SK-N-SH (cell line): Measurements from ENCODE around the gene TRIM62. TPM values are rescaled to one million over a fixed set of nuclear protein-coding genes. Genes with fewer than 3 reads are reported as not detected.

ENCODE experiments used
- CTCF ChIA-PET: fragments of 300-600, 350-600 bp; formaldehyde crosslinking; extraction: SDS; loops from one replicate; lab custom pipeline; 2021; lab: Yijun Ruan, JAX
- POLR2A ChIA-PET: fragments of 350-600 bp; sonication (Branson Sonifier 250); formaldehyde crosslinking; extraction: SDS; loops from one replicate; lab custom pipeline; 2020; ENCODE audit warnings: antibody characterized with exemption, inconsistent platforms; lab: Yijun Ruan, JAX
- DNase-seq: peaks from one replicate; pipeline ENCODE4 v3.0.0; 2012
- H2AFZ ChIP-seq: fragments of 200-600 bp; sonication (generic); 2 replicates; pipeline ENCODE4 v1.8.1; 2016; ENCODE audit warnings: antibody characterized with exemption, mild to moderate bottlenecking, low read depth
- H3F3A ChIP-seq: fragments of 200-600 bp; sonication (generic); replicated peaks from 2 replicates; pipeline ENCODE3; 2016; ENCODE audit warnings: antibody characterized with exemption, mild to moderate bottlenecking; ENCODE audit not compliant: insufficient read depth
- H3K27ac ChIP-seq, 2 experiments: fragments of 200-500 bp in 1 of 2; fragments of 200-600 bp in 1 of 2; sonication (Bioruptor generic) in 1 of 2; sonication (generic), shearing (Covaris generic) in 1 of 2; 2 replicates each; pipeline versions ENCODE4 v1.5.1 to v1.6.1; 2014 to 2016; ENCODE audit warnings: low read depth in 2 of 2, inconsistent platforms in 1 of 2, low read length in 1 of 2, mild to moderate bottlenecking in 1 of 2, mixed read lengths in 1 of 2
- H3K27me3 ChIP-seq: fragments of 200-600 bp; sonication (generic), shearing (Covaris generic); 2 replicates; pipeline ENCODE4 v1.6.1; 2016; ENCODE audit warnings: mixed run types; ENCODE audit not compliant: insufficient read depth
- H3K36me3 ChIP-seq, 2 experiments: fragments of 200-500 bp in 1 of 2; fragments of 200-600 bp in 1 of 2; sonication (Bioruptor generic) in 1 of 2; sonication (generic) in 1 of 2; replicated peaks in 1 of 2; 2 replicates each; pipeline versions ENCODE3 to v1.5.1; 2014 to 2016; ENCODE audit warnings: low read length in 1 of 2, mild to moderate bottlenecking in 1 of 2; ENCODE audit not compliant: insufficient read depth in 2 of 2, control insufficient read depth in 1 of 2
- H3K4me1 ChIP-seq, 2 experiments: fragments of 200-500 bp in 1 of 2; fragments of 200-600 bp in 1 of 2; sonication (Bioruptor generic) in 1 of 2; sonication (generic), shearing (Covaris generic) in 1 of 2; 2 replicates each; pipeline versions ENCODE4 v1.5.1 to v1.6.1; 2014 to 2016; ENCODE audit warnings: low read depth in 1 of 2, low read length in 1 of 2, mixed run types in 1 of 2; ENCODE audit not compliant: insufficient read depth in 2 of 2, control insufficient read depth in 1 of 2
- H3K4me2 ChIP-seq: fragments of 200-600 bp; sonication (generic), shearing (Covaris generic); 2 replicates; pipeline ENCODE4 v1.6.1; 2017; ENCODE audit warnings: mixed run types
- H3K4me3 ChIP-seq, 2 experiments: fragments of 200-500 bp in 1 of 2; fragments of 200-600 bp in 1 of 2; sonication (Bioruptor generic) in 1 of 2; sonication (generic), shearing (Covaris generic) in 1 of 2; 2 replicates each; pipeline versions ENCODE4 v1.5.1 to v1.8.1; 2014 to 2016; ENCODE audit warnings: low read depth in 2 of 2, inconsistent platforms in 1 of 2, low read length in 1 of 2, mild to moderate bottlenecking in 1 of 2, mixed read lengths in 1 of 2, moderate library complexity in 1 of 2
- H3K79me2 ChIP-seq: fragments of 200-600 bp; sonication (generic); 2 replicates; pipeline ENCODE4 v1.8.1; 2017; ENCODE audit warnings: mild to moderate bottlenecking; ENCODE audit not compliant: insufficient read depth
- H3K9ac ChIP-seq: fragments of 200-600 bp; sonication (generic); 2 replicates; pipeline ENCODE4 v1.6.1; 2017; ENCODE audit warnings: mixed run types
- H3K9me2 ChIP-seq: fragments of 200-600 bp; sonication (generic); 2 replicates; pipeline ENCODE4 v1.6.1; 2017; ENCODE audit warnings: mixed run types
- H3K9me3 ChIP-seq: fragments of 200-600 bp; sonication (generic); 2 replicates; pipeline ENCODE4 v1.6.1; 2017; ENCODE audit warnings: mixed run types, mild to moderate bottlenecking, moderate library complexity
- H4K20me1 ChIP-seq: fragments of 200-600 bp; sonication (generic); 2 replicates; pipeline ENCODE4 v1.6.1; 2017; ENCODE audit warnings: mild to moderate bottlenecking, mixed run types; ENCODE audit not compliant: insufficient read depth
- EP300 ChIP-seq, 2 experiments: IDR thresholded peaks; 2 replicates each; pipeline versions ENCODE4 v1.4.0 to v1.6.1; 2012; ENCODE audit warnings: borderline replicate concordance in 1 of 2, low read depth in 1 of 2, low read length in 1 of 2
- FOSL2 ChIP-seq: IDR thresholded peaks from 2 replicates; pipeline ENCODE4 v1.4.0; 2012; ENCODE audit warnings: low read depth, mild to moderate bottlenecking, moderate library complexity, borderline replicate concordance
- FOXJ3 ChIP-seq: sonication (generic); formaldehyde crosslinking; IDR thresholded peaks from 2 replicates; pipeline ENCODE4 v1.5.1; 2020; ENCODE audit warnings: mild to moderate bottlenecking, missing genetic modification reagents
- FOXM1 ChIP-seq: IDR thresholded peaks from 2 replicates; pipeline ENCODE4 v1.4.0; 2012; ENCODE audit warnings: low read depth, mild to moderate bottlenecking
- GATA2 ChIP-seq: sonication (generic); formaldehyde crosslinking; IDR thresholded peaks from 2 replicates; pipeline ENCODE4 v1.5.0; 2020; ENCODE audit warnings: mild to moderate bottlenecking, missing genetic modification reagents
- JUND ChIP-seq: IDR thresholded peaks from 2 replicates; pipeline ENCODE4 v1.4.0; 2012
- MXI1 ChIP-seq: IDR thresholded peaks from 2 replicates; pipeline ENCODE4 v1.6.1; 2012; ENCODE audit warnings: mild to moderate bottlenecking, low read depth, low read length, improper control_type of control experiment
- RAD21 ChIP-seq: IDR thresholded peaks from 2 replicates; pipeline ENCODE4 v1.6.1; 2012; ENCODE audit warnings: mild to moderate bottlenecking, low read length
- RCOR1 ChIP-seq: fragments of 150-350 bp; IDR thresholded peaks from 2 replicates; pipeline ENCODE4 v1.6.1; 2017; ENCODE audit warnings: antibody characterized with exemption, low read length
- RFX5 ChIP-seq: IDR thresholded peaks from 2 replicates; pipeline ENCODE4 v1.6.1; 2012; ENCODE audit warnings: mild to moderate bottlenecking, improper control_type of control experiment, low read length
- RXRA ChIP-seq: IDR thresholded peaks from 2 replicates; pipeline ENCODE4 v1.4.0; 2012; ENCODE audit warnings: low read depth, mild to moderate bottlenecking, borderline replicate concordance
- TAF1 ChIP-seq: IDR thresholded peaks from 2 replicates; pipeline ENCODE4 v1.6.1; 2012; ENCODE audit warnings: low read depth, mild to moderate bottlenecking, low read length, moderate library complexity, borderline replicate concordance
- TCF12 ChIP-seq: IDR thresholded peaks from 2 replicates; pipeline ENCODE4 v1.4.0; 2012
- ZBTB33 ChIP-seq: IDR thresholded peaks from 2 replicates; pipeline ENCODE4 v1.4.0; 2012; ENCODE audit warnings: low read depth, borderline replicate concordance
- WGBS: methylation state at CpG from one replicate; pipeline ENCODE4 v1.1.6; 2017; ENCODE audit warnings: low lambda C conversion rate; 5-methylcytosine and 5-hydroxymethylcytosine counted together
- polyA plus RNA-seq, 3 experiments: library from polyadenylated mRNA; depleted of rRNA; stranded (reverse); fragments of >200 nt; gene quantifications; 2 replicates each; pipeline ENCODE4 v1.2.3, GENCODE V29; 2012
- TF ChIP-seq, protein P1 (sequence below): IDR thresholded peaks from 2 replicates; pipeline ENCODE4 v1.6.1; 2012; ENCODE audit warnings: mild to moderate bottlenecking, low read depth, low read length, moderate library complexity
- TF ChIP-seq, protein P2 (sequence below): IDR thresholded peaks from 2 replicates; pipeline ENCODE4; 2012
- TF ChIP-seq, protein P3 (sequence below): IDR thresholded peaks from 2 replicates; pipeline ENCODE4 v1.4.0; 2012; ENCODE audit warnings: low read depth
- TF ChIP-seq, protein P4 (sequence below): fragments of 200-600 bp; sonication (generic); IDR thresholded peaks from 2 replicates; pipeline ENCODE4 v1.6.1; 2017; ENCODE audit warnings: antibody characterized with exemption, mild to moderate bottlenecking, moderate library complexity

TRIM62 gene
- polyA plus RNA-seq, 1 of the 3 experiments (the other 2 are of a cell fraction), result 4.4 TPM

DNA sequence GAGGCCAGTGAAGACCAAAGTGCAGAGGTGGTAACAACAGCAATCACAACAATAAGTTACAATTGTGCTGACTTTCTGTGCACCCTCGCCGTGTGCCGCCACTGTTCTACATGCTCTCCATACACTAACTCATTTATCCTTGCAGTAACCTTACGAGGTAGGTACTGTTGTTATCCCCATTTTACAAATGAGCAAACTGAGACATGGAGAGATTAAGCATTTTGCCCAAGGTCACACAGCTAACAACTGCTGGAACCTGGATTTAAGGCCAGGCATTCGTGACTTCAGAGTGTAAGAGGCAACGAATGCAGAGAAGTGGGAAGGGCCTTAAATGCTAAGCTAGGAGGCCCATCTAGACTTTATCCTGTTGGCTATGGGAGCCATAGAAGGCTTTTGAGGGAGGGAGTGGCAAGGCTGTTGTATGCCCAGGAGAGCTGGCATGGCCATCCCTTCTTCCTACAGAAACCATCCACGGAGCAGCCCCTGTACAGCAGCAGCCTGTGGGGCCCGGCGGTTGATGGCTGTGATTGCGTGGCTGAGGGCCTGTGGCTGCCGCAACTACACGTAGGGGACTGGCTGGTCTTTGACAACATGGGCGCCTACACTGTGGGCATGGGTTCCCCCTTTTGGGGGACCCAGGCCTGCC lies 64.3 kb downstream of the TRIM62 start (continued):
- TF ChIP-seq, protein P1, sequence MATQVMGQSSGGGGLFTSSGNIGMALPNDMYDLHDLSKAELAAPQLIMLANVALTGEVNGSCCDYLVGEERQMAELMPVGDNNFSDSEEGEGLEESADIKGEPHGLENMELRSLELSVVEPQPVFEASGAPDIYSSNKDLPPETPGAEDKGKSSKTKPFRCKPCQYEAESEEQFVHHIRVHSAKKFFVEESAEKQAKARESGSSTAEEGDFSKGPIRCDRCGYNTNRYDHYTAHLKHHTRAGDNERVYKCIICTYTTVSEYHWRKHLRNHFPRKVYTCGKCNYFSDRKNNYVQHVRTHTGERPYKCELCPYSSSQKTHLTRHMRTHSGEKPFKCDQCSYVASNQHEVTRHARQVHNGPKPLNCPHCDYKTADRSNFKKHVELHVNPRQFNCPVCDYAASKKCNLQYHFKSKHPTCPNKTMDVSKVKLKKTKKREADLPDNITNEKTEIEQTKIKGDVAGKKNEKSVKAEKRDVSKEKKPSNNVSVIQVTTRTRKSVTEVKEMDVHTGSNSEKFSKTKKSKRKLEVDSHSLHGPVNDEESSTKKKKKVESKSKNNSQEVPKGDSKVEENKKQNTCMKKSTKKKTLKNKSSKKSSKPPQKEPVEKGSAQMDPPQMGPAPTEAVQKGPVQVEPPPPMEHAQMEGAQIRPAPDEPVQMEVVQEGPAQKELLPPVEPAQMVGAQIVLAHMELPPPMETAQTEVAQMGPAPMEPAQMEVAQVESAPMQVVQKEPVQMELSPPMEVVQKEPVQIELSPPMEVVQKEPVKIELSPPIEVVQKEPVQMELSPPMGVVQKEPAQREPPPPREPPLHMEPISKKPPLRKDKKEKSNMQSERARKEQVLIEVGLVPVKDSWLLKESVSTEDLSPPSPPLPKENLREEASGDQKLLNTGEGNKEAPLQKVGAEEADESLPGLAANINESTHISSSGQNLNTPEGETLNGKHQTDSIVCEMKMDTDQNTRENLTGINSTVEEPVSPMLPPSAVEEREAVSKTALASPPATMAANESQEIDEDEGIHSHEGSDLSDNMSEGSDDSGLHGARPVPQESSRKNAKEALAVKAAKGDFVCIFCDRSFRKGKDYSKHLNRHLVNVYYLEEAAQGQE, result no peak
- TF ChIP-seq FOSL2 (no peak), TAF1 (no peak), GATA2 (no peak)

GRCh38 chr1:33111965-33112364 lies 69.9 kb downstream of the TRIM62 start:
- Histone ChIP-seq H2AFZ (no peak overlapping the region), H3K4me1 (no peaks in the 10 kb centered on the region), H3K36me3 (peaks cover 0 to 13% of the 10 kb centered on the region in 2 experiments), H4K20me1 (no peaks in the 10 kb centered on the region), H3K4me2 (no peak overlapping the region), H3K4me3 (no peak overlapping the region), H3K27me3 (no peaks in the 10 kb centered on the region), H3K9me2 (no peaks in the 10 kb centered on the region), H3K79me2 (no peaks in the 10 kb centered on the region), H3K27ac (no peak overlapping the region), H3K9ac (no peak overlapping the region), H3F3A (no peaks in the 10 kb centered on the region), H3K9me3 (peaks cover 9% of the 10 kb centered on the region)
- DNase-seq, result peak; percentile 18
- 53% methylated on average over 3 of the region's 3 CpGs for WGBS
- no peak for TF ChIP-seq RCOR1
- no peak for TF ChIP-seq FOXJ3 (CRISPR knock-in tag)
- TF ChIP-seq, protein P2, sequence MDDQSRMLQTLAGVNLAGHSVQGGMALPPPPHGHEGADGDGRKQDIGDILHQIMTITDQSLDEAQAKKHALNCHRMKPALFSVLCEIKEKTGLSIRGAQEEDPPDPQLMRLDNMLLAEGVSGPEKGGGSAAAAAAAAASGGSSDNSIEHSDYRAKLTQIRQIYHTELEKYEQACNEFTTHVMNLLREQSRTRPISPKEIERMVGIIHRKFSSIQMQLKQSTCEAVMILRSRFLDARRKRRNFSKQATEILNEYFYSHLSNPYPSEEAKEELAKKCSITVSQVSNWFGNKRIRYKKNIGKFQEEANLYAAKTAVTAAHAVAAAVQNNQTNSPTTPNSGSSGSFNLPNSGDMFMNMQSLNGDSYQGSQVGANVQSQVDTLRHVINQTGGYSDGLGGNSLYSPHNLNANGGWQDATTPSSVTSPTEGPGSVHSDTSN, result no peak
- no peak for TF ChIP-seq MXI1
- no peak for TF ChIP-seq GATA2
- TF ChIP-seq JUND, result no peak
- TF ChIP-seq, protein P3, sequence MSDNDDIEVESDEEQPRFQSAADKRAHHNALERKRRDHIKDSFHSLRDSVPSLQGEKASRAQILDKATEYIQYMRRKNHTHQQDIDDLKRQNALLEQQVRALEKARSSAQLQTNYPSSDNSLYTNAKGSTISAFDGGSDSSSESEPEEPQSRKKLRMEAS, result no peak
- TF ChIP-seq, protein P4, sequence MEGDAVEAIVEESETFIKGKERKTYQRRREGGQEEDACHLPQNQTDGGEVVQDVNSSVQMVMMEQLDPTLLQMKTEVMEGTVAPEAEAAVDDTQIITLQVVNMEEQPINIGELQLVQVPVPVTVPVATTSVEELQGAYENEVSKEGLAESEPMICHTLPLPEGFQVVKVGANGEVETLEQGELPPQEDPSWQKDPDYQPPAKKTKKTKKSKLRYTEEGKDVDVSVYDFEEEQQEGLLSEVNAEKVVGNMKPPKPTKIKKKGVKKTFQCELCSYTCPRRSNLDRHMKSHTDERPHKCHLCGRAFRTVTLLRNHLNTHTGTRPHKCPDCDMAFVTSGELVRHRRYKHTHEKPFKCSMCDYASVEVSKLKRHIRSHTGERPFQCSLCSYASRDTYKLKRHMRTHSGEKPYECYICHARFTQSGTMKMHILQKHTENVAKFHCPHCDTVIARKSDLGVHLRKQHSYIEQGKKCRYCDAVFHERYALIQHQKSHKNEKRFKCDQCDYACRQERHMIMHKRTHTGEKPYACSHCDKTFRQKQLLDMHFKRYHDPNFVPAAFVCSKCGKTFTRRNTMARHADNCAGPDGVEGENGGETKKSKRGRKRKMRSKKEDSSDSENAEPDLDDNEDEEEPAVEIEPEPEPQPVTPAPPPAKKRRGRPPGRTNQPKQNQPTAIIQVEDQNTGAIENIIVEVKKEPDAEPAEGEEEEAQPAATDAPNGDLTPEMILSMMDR, result peak; percentile 22; the same call in 1 of the 2 replicates
- TF ChIP-seq EP300 (IDR thresholded peaks at IDR 0.05; ENCODE audit: borderline replicate concordance in 1 of 2, low read depth in 1 of 2, low read length in 1 of 2), result no peak
- TF ChIP-seq RFX5, result no peak
- TF ChIP-seq FOSL2, result no peak
- TF ChIP-seq RAD21, result peak; percentile 61
- TF ChIP-seq FOXM1, result no peak
- no peak for TF ChIP-seq TCF12
- no peak for TF ChIP-seq ZBTB33
- no peak for TF ChIP-seq RXRA
- CTCF ChIA-PET, result no interaction called here
- POLR2A ChIA-PET, result no interaction called here
